CD4-positive, alpha-beta T cell treated with Interleukin-12 subunit alpha and Interleukin-12 subunit beta, for 1 hour (primary cell): ENCODE data around the gene NEK1.

Experiments
- DNase-seq: peaks from one replicate; pipeline ENCODE4 v3.0.0-alpha.2; 2020

NEK1 gene, protein sequence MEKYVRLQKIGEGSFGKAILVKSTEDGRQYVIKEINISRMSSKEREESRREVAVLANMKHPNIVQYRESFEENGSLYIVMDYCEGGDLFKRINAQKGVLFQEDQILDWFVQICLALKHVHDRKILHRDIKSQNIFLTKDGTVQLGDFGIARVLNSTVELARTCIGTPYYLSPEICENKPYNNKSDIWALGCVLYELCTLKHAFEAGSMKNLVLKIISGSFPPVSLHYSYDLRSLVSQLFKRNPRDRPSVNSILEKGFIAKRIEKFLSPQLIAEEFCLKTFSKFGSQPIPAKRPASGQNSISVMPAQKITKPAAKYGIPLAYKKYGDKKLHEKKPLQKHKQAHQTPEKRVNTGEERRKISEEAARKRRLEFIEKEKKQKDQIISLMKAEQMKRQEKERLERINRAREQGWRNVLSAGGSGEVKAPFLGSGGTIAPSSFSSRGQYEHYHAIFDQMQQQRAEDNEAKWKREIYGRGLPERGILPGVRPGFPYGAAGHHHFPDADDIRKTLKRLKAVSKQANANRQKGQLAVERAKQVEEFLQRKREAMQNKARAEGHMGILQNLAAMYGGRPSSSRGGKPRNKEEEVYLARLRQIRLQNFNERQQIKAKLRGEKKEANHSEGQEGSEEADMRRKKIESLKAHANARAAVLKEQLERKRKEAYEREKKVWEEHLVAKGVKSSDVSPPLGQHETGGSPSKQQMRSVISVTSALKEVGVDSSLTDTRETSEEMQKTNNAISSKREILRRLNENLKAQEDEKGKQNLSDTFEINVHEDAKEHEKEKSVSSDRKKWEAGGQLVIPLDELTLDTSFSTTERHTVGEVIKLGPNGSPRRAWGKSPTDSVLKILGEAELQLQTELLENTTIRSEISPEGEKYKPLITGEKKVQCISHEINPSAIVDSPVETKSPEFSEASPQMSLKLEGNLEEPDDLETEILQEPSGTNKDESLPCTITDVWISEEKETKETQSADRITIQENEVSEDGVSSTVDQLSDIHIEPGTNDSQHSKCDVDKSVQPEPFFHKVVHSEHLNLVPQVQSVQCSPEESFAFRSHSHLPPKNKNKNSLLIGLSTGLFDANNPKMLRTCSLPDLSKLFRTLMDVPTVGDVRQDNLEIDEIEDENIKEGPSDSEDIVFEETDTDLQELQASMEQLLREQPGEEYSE (N-terminal part only)

DNA sequence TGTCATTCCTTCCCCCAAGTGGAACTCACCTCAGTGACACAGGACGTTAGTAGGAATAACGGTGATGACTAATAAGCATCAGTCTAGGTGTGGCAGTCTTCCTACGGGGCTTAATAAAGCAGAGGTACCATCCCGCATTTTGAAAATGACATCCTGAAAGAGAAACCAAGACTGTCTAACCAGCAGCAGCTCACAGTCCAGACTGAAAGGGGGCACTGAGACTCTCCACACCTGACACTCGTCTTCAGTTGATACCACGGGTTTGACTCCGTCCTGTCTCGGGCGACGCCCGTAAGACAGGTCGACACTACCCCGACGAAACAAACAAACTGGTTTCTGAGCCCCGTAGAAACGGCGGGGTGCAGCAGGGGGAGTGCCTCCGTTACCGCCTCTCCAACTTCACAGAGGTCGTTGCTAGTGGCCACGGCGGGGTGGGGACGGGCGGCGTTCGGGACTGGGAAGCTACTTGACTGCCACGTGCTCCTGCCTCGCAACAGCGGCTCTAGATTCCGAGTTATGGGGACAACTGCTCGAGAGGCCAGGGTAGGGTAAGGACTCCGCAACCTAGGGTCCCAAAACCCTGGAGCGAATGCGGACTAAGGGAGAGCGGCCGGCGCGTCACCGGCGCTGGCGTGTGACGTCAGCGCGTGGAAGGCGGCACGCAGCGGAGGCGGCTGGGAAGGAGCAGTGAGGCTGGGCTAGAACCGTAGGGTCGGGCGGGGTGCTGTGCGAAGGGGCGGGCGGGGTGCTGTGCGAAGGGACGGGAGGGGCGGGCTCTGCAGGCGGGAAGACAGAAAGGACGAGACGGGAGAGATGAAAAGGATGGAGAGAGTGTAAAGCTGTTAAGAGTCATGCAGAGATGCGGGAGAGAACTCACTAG is at the start of gene NEK1:
NEK1 (minus strand) TSS at position 593 of the 880 bp plus-strand sequence. CDS start 9,953 bp downstream, outside the sequence.
- DNase-seq, result peak; percentile 89

DNA sequence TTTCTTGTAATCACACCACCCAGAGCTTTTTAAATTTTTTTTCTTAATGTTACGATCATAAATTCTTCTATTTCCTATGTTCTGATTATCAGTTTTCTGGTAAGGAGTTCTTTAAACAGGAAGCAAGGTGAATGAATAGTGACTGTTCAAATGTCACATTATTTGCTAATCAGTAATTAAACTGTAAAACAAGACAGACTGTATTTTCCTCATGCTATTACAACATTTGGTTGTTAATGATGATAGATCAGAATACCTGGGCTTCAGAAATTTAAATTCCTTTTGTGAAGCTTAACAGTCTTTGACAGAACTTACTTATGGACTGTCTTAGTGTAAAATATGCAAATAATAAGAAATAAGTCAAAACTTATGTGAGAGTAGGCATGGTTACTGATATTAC is 49.4 kb upstream of the NEK1 start:
- DNase-seq, result no peak

DNA sequence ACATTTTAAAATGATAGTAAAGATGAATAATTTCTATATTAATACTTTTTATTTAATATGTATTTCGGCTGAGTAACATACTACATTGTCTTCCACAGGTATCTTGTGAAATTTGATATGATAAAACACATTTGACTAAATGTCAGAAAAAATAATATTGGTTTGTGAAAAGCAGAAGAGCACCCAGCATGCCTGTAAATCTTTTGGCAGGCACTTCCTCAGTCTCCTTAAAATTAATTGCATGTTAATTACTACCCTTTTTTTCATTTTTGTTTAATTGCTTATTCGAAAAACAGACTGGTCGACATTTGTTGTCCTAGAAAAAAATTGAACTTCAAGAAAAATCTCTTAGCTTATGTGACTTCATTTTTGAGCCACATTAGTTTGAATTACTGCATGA is 48.5 kb upstream of the NEK1 start:
- no peak for DNase-seq

DNA sequence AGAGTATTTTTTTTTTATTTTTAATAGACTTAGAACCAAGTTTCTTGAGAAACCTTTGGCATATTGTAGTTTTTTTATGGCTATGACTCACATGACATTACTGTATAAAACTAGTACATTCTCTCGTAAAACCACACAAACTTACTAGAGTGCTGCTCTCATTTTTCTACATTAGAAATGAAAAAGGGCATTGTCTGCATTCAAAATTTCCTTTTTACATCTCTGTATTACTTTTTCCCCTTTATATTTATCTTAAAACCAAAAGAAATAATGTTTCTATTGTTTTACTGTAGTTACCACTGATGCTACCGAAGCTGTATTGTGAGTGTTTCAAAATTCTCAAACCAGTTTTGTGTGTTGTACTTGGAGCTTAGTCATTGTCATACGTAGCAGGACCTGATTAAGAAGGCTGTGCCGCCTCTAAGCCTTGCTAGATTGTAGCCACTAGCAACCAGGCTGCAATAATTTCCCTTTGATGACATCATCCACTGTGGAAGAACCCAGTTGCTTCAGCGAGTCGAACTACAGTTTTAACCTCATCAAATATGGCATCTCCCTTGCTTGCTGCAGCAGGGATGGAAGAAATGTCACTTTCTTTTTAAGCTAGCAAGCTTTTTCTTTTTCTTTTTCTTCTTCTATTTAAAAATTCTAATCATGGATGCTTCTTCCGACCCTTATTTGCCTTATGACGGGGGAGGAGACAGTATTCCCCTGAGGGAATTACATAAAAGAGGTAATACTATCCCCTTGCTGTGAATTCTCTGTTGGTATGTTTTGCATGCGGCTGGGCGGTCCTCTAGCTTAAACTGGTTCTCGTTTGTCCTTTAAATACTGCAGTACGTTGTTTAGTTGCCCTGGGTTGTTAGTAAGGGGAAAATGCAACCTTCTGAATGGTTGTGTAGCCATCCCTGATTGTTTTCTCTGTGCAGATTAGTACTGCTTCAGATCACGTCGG is 47.6 kb upstream of the NEK1 start:
- DNase-seq, result peak; percentile 80

DNA sequence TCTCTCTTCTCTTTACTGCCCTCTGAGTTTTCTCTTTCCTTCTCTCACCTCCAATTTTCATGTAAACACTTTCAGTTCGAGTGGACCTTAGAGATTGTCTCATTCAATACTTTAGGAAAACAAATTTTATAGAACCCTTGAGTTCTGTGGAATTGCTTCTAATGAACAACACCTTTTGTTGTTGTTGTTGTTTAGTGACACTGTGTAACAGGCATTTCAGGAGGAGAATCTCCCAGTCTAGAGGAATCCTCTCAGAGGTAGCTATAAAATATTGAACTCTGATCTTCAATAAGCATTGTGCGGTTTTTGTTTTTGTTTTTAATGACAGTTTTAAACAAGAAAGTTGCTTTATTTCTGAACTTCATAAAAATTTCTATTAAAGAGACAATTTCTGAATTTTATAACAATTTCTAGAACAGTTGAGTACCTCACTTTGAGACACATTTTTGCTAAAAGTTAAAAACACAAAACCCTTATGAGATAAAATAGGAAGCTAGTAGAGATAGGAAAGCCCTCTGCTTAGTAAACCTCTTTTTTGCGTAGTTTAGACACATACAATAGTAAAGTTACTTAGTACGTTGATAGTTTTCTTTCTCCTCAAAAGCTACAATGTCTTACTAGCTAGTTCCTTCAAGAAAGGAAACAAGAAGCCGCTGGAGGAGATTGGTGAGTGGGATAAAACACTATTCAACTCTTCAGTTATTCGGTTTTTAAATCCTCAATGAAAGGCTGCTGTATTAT is 46.8 kb upstream of the NEK1 start:
- no peak for DNase-seq

DNA sequence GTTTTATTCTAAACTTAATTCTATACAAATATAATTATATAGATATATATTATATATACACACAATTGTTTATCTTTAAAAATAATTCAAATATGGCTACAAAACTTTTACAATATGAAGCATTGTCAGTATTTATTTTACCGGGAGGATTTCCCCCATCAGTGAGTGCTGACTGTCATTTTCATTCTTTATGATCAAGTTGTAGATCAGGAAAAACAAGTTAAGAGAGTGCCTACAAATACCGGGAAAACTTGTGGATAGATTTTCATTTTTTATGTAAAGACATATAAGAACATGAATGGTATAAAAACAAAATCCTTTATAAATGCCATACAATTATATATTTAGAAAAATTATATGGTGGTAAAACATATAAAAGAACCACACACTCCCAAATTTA is 45.8 kb upstream of the NEK1 start:
- no peak for DNase-seq

DNA sequence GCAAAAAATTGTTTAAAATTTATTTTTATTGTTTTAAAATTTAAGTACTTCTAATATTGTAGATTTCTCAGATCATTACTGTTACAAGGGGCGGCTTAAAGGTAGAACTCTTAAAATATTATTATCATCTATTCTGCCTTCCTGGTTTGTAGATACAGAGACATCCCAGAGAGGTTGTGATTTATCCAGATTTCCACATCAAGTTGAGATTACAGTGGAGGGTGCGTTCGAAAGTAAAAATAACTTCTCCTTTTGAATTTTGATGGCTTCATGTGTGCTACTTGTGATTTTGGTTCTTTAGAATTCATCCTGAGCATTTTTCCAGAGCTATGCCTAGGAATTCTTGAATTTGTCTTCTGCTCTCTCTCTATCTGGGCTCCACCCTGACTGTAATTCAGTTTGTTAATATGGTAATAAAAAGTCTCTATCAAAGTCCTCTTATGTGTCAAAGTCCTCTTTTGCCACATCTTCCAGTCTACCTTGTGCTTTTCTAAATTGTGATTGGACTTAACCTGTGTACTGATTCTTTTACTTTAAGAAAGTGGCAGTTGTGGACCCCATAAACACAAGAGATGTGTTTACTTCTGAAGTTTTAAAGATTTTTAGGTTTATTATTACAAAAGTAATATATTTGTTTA is 45.2 kb upstream of the NEK1 start:
- no peak for DNase-seq

DNA sequence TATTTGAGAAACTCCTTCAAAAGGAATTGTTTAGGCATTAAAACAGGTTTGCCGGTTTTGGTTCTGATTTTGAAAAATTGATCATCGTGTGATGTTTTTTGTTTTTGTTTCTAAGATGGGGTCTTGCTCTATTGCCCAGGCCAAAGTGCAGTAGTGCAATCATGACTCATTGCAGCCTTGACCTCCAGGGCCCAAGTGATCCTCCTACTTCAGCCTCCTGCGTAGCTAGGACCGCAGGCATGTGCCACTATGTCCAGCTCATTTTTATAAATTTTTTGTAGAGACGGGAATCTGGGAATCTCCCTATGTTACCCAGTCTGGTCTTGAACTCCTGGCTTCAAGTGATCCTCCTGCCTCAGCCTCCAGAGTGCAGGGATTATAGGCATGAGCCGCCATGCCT is 43.0 kb upstream of the NEK1 start:
- DNase-seq, result no peak

DNA sequence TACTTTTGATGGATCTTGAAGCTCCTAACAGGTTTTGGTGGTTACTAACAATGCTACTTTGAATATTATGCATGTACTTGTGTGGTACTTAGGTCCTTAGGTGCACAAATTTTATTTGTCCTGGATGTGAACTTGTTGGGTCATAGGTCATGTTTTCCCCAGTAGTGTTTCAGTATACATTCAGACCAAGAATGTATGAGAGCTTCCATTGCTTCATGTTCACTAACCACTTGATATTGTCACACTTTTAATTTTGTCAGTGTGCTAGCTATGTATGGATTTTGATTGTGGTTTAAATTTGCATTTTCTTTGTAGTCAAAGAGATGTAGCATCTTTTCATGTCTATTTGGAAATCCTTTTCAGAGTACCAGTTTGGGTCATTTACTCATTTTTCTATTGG is 40.2 kb upstream of the NEK1 start:
- DNase-seq, result no peak

DNA sequence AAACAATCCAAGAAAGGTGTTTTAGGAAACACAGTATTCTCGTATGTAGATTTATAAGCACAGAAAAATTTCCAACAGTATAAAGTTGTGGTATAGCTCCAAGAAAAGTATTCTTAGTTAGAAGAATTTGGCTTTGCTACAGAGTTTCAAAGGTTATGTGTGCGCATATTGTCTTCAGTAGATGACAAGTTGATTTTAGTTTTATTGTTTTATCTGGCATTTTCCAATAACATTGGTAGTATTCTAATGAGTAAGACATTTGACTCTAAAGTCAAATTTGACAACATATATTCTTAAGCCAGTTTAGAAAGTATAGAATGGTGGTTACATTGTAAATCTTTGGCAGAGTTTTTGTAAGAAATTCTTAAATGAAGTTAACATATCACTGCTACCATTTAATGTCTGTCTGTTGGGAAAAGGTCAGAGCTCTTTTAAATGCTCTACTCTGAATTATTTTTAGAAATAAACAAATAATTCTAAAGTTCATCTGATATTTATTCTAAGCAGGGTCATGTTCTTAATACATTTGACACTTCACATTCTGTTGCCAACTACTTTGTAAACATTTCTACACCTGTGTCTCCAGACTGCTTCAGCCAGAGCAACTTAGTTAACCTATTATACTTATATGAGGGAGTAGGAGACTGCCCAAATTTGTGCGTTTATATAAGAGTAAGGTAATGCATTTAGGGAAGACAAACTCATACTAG is 38.0 kb upstream of the NEK1 start:
- no peak for DNase-seq

DNA sequence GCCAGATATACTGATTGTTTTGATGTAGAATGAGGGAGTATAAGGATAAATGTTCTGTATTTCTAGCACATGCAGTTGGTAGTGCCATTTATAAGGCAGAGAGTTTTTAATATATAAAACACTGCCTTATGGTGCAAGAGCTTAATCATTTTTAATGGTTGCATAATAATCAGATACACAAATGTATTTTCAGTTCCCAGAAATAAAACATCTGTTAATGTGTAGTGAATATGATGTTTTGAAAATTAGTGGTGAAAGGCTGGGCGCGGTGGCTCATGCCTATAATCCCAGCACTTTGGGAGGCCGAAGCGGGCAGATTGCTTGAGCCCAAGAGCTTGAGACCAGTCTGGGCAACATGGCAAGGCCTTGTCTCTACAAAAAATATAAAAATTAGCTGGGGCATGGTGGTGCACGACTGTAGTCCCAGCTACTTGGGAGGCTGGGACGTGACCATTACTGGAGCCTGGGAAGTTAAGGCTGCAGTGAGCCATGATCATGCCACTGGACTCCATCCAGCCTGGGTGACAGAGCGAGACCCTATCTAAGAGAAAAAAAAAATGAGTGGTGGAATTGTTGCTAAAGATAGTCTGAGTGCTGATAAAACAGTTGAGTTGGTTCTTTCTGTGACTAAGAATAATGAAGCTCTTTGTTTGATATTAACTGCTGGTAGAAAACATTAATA is 37.3 kb upstream of the NEK1 start:
- no peak for DNase-seq

DNA sequence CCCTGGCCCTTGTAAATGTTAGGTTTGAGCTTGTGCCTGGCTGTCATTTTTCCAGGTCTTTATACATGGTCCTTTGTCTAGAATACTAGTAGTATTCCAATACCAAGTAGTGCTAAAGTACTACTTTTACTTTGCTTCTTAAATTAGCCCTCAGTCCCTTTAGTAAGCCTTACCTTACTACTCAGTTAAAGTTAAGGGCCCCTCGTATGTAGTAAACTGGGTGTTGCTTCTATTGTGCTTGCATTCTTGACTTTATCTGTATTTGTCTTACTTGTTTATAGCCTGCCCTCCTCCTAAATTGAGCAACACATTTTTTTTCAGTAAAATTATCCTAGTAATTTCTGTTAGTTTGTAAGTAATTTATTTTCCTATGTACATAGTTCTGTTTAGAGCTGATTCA is 33.2 kb upstream of the NEK1 start:
- no peak for DNase-seq

DNA sequence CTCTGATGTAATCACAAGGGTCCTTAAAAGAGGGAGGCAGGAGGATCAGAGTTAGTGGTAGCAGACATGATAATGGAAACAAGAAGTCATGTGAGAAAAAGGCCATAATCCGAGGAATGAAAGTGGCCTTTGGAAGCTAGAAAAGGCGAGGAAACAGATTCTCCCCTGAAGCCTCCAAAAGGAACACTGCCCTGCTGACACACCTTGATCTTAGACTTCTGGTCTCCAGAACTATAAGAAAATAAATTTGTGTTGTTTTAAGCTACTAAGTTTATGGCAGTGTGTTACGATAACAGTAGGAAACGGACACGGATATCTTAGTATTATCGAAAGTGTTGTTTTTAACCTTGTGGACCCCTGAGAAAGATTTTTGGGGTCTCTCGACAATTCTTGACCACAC is 32.4 kb upstream of the NEK1 start:
- no peak for DNase-seq

DNA sequence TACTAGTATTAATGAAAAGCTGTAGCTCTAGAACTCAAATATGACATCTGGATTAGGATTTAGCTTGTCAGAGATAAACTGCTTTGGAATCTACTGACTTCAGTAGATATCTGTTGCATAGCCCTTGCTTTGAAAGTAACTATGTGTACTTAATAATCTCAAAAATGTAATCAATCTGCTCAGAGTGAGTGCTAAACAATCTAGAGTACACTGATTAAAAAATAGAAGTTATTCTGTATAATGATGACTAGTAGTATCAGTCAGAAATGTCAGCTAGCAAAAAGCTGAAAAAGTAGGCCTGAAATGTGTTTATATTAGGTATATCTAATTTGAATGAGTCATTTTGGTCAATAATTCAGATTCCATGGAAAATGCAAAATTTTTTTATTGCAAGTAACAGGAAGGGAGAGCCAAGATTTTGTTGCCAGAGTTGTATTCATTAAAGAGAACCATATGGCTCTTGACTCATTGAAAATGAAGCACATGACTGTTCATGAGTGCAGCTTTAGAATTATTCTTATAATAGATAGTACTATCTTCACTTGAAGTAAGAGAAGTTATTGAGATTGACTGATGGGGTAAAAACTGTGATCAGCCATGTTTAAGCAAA is 28.0 kb upstream of the NEK1 start:
- DNase-seq, result no peak

DNA sequence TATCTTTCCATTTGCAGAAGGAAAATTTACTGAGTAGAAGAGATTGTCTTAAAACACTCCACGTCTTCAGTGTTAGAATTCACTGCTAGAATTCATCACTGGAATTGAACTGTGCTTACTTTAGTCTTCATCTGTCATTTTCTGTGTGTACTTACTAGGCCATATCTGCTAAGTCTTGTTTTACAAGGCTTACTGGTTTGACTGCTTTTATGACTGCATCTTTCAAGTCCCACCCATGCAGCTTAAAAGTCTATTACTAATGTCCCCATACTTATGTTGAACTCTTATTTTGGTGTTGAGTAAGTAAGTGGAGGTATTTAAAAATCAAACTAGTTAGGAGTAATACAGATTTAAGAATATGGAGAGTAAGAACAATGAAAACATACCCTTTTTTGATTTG is 22.6 kb upstream of the NEK1 start:
- DNase-seq, result no peak

DNA sequence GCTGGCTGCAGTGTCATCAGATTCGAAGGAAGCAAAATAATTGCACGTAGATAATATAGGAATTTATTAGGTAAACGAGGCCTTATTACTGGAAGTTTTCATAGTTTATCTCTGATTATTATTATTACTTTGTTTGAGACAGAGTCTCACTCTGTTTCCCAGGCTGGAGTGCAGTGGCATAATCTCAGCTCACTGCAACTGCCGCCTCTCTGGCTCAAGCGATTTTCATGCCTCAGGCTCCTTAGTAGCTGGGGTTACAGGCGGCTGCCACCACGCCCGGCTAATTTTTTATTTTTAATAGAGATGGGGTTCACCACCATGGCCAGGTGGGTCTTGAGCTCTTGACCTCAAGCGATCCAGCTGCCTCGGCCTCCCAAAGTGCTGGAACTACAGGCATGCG is 20.5 kb upstream of the NEK1 start:
- DNase-seq, result no peak

DNA sequence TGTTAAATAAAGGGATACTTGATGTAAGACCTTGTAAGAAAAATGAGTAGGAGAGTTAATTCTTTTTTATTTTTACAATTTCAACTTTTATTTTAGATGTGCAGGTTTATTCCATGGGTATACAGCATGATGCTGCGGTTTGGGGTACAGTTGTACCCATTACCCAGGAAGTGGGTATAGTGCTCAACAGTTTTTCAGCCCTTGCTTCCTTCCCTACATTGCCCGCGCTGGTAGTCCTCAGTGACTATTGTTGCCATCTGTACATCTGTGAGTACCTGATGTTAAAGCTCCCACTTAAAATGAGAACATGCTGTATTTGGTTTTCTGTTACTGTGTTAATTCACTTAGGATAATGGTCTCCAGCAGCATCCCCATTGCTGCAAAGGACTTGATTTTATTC is 17.7 kb upstream of the NEK1 start:
- DNase-seq, result no peak

DNA sequence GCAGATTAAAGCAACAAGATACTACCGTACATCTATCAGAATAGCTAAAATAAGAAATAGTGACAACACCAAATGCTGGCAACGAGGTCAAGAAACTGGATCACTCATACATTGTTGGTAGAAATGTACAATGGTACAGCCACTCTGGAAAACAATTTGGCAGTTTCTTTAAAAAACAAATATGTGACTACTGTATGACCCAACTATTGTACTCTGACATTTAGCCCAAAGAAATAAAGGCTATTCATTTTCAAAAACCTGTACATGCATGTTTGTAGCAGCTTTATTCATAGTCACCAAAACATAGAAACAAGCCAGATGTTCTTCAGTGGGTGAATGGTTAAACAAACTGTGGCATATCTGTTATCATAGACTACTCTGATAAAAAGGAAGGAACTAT is 16.2 kb upstream of the NEK1 start:
- DNase-seq, result no peak
